ENCODE measurements around the gene KCTD15.

Gene KCTD15

DNA sequence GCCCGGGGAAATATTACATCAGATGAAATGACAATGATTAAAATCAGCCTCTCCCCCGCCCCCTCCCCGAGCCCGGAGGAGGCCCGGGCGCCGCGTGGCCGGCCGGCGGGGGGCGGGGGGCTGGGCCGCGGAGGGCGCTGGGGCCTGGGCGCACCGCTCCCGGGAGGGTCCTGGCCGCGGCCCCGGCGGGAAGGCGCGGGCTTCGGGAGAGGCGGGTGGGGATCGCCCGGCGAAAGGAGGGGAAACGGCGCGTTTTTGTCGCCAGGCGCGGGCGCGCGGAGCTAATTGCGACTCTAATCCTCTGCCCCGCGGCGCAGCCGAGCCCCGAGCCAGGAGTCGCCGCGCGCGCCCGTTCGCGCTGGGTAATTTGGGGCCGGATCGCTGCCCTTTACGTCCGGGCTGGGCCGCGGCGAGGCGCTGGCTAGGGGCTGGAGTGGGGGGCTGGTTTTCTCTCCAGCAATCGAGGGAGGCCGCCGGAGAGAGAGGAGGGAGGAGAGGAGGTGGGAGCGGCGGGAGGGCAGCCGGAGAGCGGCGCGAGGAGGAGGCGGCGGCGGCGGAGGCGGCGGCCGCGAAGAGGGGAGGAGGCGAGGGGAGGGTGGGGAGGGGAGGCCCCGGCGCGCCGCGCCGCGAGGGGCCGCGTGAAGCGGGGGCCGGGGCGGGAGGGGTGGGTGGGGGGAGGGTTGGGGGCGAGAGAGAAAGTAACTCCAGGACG is at the start of gene KCTD15:
KCTD15 (plus strand) TSS at position 707 of the 712 bp plus-strand sequence. CDS start 3,585 bp downstream, outside the sequence.
- DNase-seq (ENCODE audit: low read depth) = peak; percentile 58

DNA sequence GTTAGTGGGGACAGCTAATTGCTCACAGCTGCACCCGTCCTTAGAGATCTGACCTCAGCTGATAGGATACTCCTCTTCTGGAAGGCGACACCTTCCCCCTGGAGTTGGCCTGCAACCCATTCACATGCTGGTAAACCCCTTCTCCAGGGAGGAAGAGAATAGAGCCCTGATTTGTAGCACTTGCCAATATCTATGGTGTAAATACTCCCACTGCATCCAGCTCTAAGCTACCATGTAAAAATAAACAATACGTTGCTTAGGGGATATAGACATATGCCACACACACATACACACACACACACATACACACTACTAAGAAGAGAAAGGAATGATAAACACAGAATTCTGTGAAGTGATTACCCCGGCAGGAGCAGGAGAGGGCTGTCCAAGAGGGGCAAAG is 49.4 kb upstream of the KCTD15 start:
- no peak for DNase-seq (ENCODE audit: low read depth)

- no peak for DNase-seq (ENCODE audit: low read depth)
Measured at GRCh38 chr19:33748231-33748630, 48.4 kb upstream of the KCTD15 start.

DNA sequence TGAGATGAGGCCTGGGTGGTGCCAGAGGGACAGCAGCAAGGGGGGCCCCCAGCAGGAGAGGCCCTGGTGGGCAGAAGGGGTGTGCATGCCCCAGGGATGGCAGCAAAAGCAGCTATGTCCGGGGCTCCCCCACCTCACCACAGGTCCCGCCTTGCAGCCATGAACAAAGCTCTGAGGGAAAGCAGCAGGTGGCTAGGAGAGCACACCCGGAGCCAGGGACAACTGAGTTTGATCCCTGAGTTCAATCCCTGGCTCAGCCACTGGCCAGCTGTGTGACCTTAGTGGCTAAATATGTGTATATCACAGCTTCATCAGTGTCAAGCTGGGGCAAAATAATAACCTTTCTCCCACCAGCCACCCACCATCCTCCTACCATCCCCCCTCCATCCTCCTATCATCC is 47.7 kb upstream of the KCTD15 start:
- no peak for DNase-seq (ENCODE audit: low read depth)

DNA sequence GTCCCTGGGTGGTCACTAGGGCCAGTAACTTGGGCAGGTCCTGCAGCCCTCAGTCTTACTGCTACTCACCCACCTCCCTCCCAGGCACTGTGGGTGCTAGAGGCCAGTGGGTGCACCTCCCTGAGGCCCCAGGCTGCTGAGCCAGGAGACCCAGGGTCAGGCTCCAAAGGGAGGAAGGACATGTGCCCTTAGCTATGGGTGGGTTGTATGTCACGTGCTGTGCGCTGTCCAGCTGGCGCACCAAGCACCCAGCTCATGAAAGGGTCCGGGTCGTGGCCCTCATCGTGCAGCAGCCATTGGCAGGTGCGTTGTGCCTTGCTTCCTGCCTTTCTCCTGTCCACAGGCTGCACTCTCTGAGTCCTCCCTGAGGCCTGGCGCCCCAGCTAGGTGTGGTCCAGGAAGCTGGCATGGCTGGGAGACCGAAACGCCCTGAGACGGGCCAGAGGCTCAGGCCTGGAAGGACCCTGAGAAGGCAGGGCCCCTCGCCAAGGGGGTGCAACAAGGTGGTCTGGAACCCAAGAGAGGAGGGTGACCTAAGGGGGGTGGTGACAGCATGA is 47.0 kb upstream of the KCTD15 start:
- no peak for DNase-seq (ENCODE audit: low read depth)

DNA sequence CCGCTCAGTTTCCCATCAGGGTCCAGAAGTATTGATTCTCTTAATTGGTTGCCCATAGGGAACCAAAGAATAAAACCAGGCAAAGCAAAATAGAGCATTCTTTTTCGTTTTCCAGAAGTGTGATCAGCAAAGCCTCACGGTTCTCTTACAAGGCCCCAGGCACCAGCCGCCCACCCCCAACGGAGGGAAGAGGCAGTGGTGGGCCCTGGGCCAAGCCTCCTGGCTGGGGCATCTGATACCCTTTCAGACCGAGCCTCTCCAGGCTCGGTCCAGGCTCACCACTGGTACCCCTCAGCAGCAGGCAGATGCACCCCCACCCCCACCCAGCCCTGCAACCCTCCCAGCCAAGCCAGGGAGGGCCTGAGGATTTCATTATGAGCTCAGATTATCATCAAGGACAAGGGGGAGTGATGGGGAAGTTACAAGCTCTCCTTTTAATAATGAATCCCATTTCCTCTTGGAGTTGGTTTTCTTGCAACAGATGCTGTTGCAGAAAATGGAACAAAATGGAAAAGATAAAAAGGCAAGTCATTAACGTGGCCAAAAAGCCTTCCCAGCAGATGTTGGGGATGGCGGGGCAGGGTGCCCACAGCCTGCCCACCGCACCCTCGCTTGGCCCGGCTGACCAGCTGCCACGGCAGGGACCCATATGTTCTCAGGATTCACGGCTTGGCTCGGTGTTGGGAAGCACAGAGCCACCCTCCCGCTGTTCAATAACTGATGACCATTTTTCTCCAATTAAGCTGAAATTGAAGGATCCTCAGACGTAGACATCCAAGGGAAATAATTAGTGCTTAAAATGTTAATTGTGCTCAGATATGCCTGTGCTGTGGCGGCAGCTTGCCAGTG is 45.9 kb upstream of the KCTD15 start:
- DNase-seq (ENCODE audit: low read depth) = no peak

DNA sequence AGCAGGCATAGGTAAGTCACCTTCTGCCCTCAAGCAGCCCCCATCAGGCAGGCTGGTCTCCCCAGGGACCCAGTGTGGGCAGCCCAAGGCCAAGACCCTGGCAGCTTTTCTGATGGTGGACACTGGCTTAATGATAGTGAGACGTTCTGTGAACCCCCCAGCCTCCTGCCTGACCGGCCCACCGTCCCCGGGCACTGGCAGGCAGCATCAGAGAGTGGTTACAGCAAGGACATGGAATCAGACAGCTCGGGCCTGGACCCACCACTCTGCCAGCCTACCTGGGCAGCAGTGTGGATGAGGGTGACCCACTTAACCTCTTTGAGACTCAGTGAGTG is 45.3 kb upstream of the KCTD15 start:
- DNase-seq (ENCODE audit: low read depth) = no peak

- DNase-seq (ENCODE audit: low read depth) = no peak
Measured at GRCh38 chr19:33752018-33752800, 44.5 kb upstream of the KCTD15 start.

- DNase-seq (ENCODE audit: low read depth) = no peak
Measured at GRCh38 chr19:33752945-33753344, 43.7 kb upstream of the KCTD15 start.

DNA sequence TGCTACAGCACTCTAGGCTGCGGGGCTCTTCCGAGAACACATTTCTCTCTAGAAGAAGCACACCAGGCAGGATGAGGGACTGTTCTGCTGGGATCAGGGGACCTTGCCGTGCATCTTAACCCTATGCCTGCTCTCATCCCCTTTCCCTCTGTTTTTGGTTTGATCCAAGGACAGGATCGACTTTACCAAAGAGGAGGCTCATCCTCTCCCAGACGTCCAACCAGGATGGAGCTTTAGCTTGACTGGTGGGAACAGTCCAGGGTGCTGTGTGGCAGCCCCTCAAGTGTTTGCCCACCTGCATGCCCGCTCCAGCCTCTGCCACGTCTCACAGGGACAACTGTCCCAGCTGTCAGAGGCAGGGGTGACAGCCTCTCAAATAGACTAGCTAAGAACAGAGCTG is 42.3 kb upstream of the KCTD15 start:
- DNase-seq (ENCODE audit: low read depth) = no peak

- no peak for DNase-seq (ENCODE audit: low read depth)
Measured at GRCh38 chr19:33755099-33756035, 41.3 kb upstream of the KCTD15 start.

GRCh38 chr19:33756177-33756576 is 40.5 kb upstream of the KCTD15 start:
- no peak for DNase-seq (ENCODE audit: low read depth)

- peak; percentile 16 for DNase-seq (ENCODE audit: low read depth)
Measured at GRCh38 chr19:33758541-33759013, 38.1 kb upstream of the KCTD15 start.

GRCh38 chr19:33759356-33759755 is 37.3 kb upstream of the KCTD15 start:
- no peak for DNase-seq (ENCODE audit: low read depth)

DNA sequence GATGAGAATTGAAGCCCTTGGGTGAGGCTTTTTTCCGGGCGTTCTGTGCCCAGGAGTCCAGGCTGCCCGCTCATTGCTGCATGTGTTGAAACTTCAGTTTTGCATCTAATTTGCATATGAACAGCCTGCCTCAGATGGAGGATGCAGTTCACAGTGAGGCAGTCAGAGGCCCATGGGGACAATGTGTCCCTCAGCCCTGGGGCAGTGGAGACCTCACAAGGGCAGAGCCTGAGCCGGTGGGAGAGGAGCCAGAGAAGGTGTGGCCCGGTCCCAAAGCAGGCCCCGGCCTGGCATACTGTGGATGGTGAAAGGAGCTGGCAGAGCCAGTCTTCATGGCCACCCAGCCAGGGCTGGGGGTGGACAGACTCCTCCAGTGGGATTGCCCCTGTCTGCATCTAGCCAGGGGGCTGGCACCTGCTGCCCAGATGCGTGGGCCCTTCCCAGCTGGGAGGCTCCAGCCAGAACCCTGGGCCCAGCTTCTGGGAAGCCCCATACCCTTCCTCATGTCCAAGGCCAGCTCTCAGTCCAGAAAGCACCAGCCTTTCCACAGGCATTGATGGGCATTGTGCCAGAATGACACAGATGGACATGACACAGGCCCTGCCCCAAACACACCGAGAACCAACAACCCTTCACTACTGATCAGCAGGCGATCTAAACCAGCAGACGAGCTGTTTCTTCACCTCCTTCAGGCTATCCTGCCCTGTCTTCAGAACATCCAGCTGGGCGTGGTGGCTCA is 32.9 kb upstream of the KCTD15 start:
- no peak for DNase-seq (ENCODE audit: low read depth)

DNA sequence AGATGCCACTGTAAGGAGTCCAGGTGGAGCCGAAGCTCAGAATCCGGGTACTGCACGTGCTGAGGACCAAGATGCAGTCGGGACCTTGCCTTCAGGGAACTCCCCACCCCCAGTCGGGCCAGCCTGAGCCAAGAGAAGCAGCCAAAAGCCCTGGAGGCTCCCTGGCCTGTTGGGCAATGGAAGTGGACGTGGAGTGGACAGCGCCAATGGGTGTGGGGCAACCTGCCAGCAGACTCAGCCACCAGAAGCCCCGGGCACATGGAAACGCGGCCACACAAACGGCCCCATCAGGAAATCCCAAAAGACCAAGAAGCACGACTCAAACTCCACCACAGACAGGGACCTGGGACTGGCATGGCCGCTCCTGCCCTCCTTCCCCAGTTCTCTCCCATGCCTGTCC is 30.0 kb upstream of the KCTD15 start:
- no peak for DNase-seq (ENCODE audit: low read depth)

DNA sequence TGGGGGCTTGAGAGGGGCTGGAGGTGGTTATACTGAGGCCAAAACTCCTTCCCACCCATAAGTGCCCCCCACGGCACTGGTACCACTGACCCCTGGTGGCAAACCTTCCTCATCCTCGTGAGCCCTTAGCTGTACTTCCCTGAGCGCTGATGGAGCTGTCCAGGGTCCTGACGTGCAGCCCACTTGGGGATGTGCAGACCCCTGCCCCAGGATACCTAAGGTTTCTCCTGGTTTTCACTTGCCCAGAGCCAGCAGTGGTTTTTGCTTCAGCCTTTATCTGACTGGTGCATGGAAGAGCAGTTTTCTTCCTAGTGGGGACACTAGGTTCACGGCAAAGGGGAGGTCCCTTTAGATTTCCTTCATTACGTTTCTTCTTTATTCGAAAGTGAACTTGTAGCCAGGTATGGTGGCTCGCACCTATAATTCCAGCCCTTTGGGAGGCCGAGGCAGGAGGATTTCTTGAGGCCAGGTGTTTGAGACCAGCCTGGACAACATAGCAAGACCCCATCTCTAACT is 28.7 kb upstream of the KCTD15 start:
- peak; percentile 50 for DNase-seq (ENCODE audit: low read depth)

DNA sequence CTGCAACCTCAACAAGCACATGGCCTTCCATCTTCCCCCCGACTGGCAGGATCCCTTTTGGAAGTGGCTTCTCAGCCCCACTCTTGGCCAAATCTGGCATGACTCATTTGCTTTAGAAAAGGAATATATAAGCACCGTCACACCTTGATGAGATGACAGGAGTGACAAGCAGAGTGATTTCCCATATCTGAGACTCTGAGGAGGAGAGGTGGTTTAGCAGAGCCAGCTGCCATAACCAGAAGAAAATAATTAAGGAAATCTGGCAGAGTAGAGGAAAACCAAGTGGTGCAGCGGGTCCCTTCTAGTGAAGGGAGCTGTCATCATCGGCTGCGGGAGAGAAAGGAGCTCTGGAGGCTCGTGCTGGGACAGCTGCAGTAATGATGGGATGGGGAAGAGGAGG is 27.5 kb upstream of the KCTD15 start:
- DNase-seq (ENCODE audit: low read depth) = no peak

GRCh38 chr19:33770107-33770506 is 26.6 kb upstream of the KCTD15 start:
- no peak for DNase-seq (ENCODE audit: low read depth)

Data from EH (cell line).